HepG2 (cell line): ENCODE results near the gene RPL26. TPM values are rescaled to one million over a fixed set of nuclear protein-coding genes. Genes with fewer than 3 reads are reported as not detected.

Source experiments
- AHDC1 ChIP-seq: sonication (generic); formaldehyde crosslinking; IDR thresholded peaks from 2 replicates; pipeline ENCODE4 v1.5.1; 2020; ENCODE audit warnings: mild to moderate bottlenecking, missing genetic modification reagents, borderline replicate concordance
- ATF5 ChIP-seq: sonication (generic); formaldehyde crosslinking; IDR thresholded peaks from 2 replicates; pipeline ENCODE4 v1.4.0; 2020; ENCODE audit warnings: mild to moderate bottlenecking, low read depth, missing genetic modification reagents
- BCLAF1 ChIP-seq: fragments of 450-650 bp; IDR thresholded peaks from 2 replicates; pipeline ENCODE4 v1.6.1; 2017; ENCODE audit warnings: mild to moderate bottlenecking
- EED ChIP-seq: sonication (generic); formaldehyde crosslinking; IDR thresholded peaks from 2 replicates; pipeline ENCODE4 v1.5.0; 2020; ENCODE audit warnings: mild to moderate bottlenecking, missing genetic modification reagents
- ELF1 ChIP-seq: sonication (generic); formaldehyde crosslinking; IDR thresholded peaks from 2 replicates; pipeline ENCODE4 v1.4.0; 2020; ENCODE audit warnings: missing genetic modification reagents
- FOXA1 ChIP-seq, 2 experiments: fragments of 450-650 bp in 1 of 2; sonication (generic) in 1 of 2; formaldehyde crosslinking in 1 of 2; IDR thresholded peaks; 2 replicates each; pipeline versions ENCODE4 v1.4.0 to v1.6.1; 2016 to 2020; ENCODE audit warnings: missing genetic modification reagents in 1 of 2
- IKZF1 ChIP-seq: fragments of 450-650 bp; IDR thresholded peaks from 2 replicates; pipeline ENCODE4 v1.7.1; 2016
- MAX ChIP-seq: IDR thresholded peaks from 2 replicates; pipeline ENCODE4 v1.6.1; 2012; ENCODE audit warnings: inconsistent platforms
- POLR2AphosphoS5 ChIP-seq: IDR thresholded peaks from 2 replicates; pipeline ENCODE4 v1.6.1; 2012; ENCODE audit warnings: low read depth, low read length
- SATB2 ChIP-seq: sonication (generic); formaldehyde crosslinking; IDR thresholded peaks from 2 replicates; pipeline ENCODE4 v1.5.0; 2020; ENCODE audit warnings: missing genetic modification reagents
- SETDB1 ChIP-seq: sonication (generic); formaldehyde crosslinking; IDR thresholded peaks from 2 replicates; pipeline ENCODE4 v1.5.1; 2020; ENCODE audit warnings: missing genetic modification reagents, mild to moderate bottlenecking, borderline replicate concordance
- SOX13 ChIP-seq, 3 experiments: fragments of 450-650 bp in 1 of 3; sonication (generic) in 1 of 3; formaldehyde crosslinking in 1 of 3; IDR thresholded peaks in 2 of 3; conservative IDR thresholded peaks in 1 of 3; 2 replicates each; pipeline versions ENCODE4 v1.5.0 to v1.6.1; 2016 to 2020; ENCODE audit warnings: antibody characterized with exemption in 1 of 3, mild to moderate bottlenecking in 1 of 3, missing compliant biosample characterization in 1 of 3, missing genetic modification reagents in 1 of 3, moderate library complexity in 1 of 3
- TP53 ChIP-seq: sonication (generic); formaldehyde crosslinking; conservative IDR thresholded peaks from 2 replicates; pipeline ENCODE4 v1.4.0; 2020; ENCODE audit warnings: missing genetic modification reagents
- ZC3H4 ChIP-seq: sonication (generic); formaldehyde crosslinking; IDR thresholded peaks from 2 replicates; pipeline ENCODE4 v1.4.0; 2020; ENCODE audit warnings: missing genetic modification reagents, borderline replicate concordance
- ZNF234 ChIP-seq: sonication (generic); formaldehyde crosslinking; conservative IDR thresholded peaks from 2 replicates; pipeline ENCODE4 v1.5.1; 2020; ENCODE audit warnings: mild to moderate bottlenecking, missing genetic modification reagents
- ZNF253 ChIP-seq: sonication (generic); formaldehyde crosslinking; IDR thresholded peaks from 2 replicates; pipeline ENCODE4 v1.8.0; 2022; ENCODE audit warnings: mild to moderate bottlenecking, missing genetic modification reagents, borderline replicate concordance
- ZNF326 ChIP-seq: sonication (generic); formaldehyde crosslinking; IDR thresholded peaks from 2 replicates; pipeline ENCODE4 v1.4.0; 2020; ENCODE audit warnings: missing genetic modification reagents, borderline replicate concordance
- ZNF652 ChIP-seq: IDR thresholded peaks from 2 replicates; pipeline ENCODE4 v1.6.1; 2016; ENCODE audit warnings: low read depth, borderline replicate concordance
- ZNF670 ChIP-seq: sonication (generic); formaldehyde crosslinking; IDR thresholded peaks from 2 replicates; pipeline ENCODE4 v1.8.0; 2022; ENCODE audit warnings: mild to moderate bottlenecking, missing genetic modification reagents, borderline replicate concordance
- ZSCAN9 ChIP-seq: IDR thresholded peaks from 2 replicates; pipeline ENCODE4 v1.6.1; 2016; ENCODE audit warnings: borderline replicate concordance
- polyA plus RNA-seq, 8 experiments: library from polyadenylated mRNA; depleted of rRNA in 3 of 8; stranded (reverse) in 7 of 8; unstranded in 1 of 8; fragments of >200 nt; fragmentation: Illumina TruSeq in 4 of 8; extraction: Trizol in 4 of 8; gene quantifications; 2 replicates each; pipeline versions ENCODE4 v1.2.1 to v1.2.3, GENCODE V29; 2011 to 2016; ENCODE audit warnings: low read depth in 4 of 8, missing spikeins in 1 of 8, mixed read lengths in 1 of 8; ENCODE audit not compliant: insufficient read depth in 1 of 8
- total RNA-seq, 5 experiments: library from RNA; depleted of rRNA; stranded (reverse); fragments of >200 nt; fragmentation: Illumina TruSeq; extraction: Trizol; gene quantifications; 2 replicates each; pipeline ENCODE4 v1.2.3, GENCODE V29; 2016; ENCODE audit warnings: low read depth in 1 of 5

The RPL26 gene
- total and polyA plus RNA-seq, 2 of the 13 experiments (the other 11 are each of a cell fraction or from before 2014, with no cell fraction given), result 2,817 to 3,529 TPM

GRCh38 chr17:8383143-8383822 lies at the start of gene RPL26 (continued):
- TF ChIP-seq ZC3H4 (no peak), POLR2AphosphoS5 (peak; percentile 99), IKZF1 (no peak), MAX (peak; percentile 81), ZNF670 (CRISPR knock-in tag) (peak; percentile 82; the same call in 1 of the 2 replicates), ZSCAN9 (CRISPR knock-in tag) (peak; percentile 56; the same call in 1 of the 2 replicates), SOX13 (IDR thresholded peaks at IDR 0.05) (no peak), SOX13 (CRISPR knock-in tag; conservative IDR thresholded peaks at IDR 0.05 in 1 of 2, IDR thresholded peaks at IDR 0.05 in 1 of 2) (peak in 1 of 2 experiments; percentile 10; a peak in 2 of 4 replicates), EED (CRISPR knock-in tag) (no peak; the same call in 1 of the 2 replicates), ZNF652 (CRISPR knock-in tag) (no peak), SATB2 (CRISPR knock-in tag) (0 out of 2 replicates have a peak, but pooled peaks have one; percentile 19), ATF5 (CRISPR knock-in tag) (no peak), ZNF234 (CRISPR knock-in tag) (no peak), SETDB1 (CRISPR knock-in tag) (no peak), ELF1 (CRISPR knock-in tag) (peak; percentile 98), FOXA1 (IDR thresholded peaks at IDR 0.05) (no peak), FOXA1 (CRISPR knock-in tag; IDR thresholded peaks at IDR 0.05) (no peak), AHDC1 (no peak), BCLAF1 (no peak), TP53 (CRISPR knock-in tag) (no peak), ZNF326 (CRISPR knock-in tag) (no peak), ZNF253 (CRISPR knock-in tag) (no peak)
